K562 (cell line): ENCODE data around the gene PHF10. TPM values are rescaled to one million over a fixed set of nuclear protein-coding genes. Genes with fewer than 3 reads are reported as not detected.

Experiments used
- ATAC-seq: fragments of 200-7000 bp; cut with Tn5 transposase; 3 replicates; pipeline ENCODE4 v1.9.1; 2020; ENCODE audit warnings: moderate library complexity
- BruUV-seq: library from RNA; stranded (reverse); fragments of 400-500 nt; replicated peaks from 2 replicates; lab custom pipeline; 2021; lab: Mats Ljungman, UMichigan
- CTCF ChIA-PET: fragments of 300-600 bp; formaldehyde crosslinking; extraction: SDS; loops from one replicate; lab custom pipeline; 2021; ENCODE audit warnings: low intra/inter-chr PET ratio; lab: Yijun Ruan, JAX
- POLR2A ChIA-PET: fragments of 300-600, 350-650 bp; sonication (Branson Sonifier 250); formaldehyde crosslinking; extraction: SDS; loops from one replicate; lab custom pipeline; 2021; ENCODE audit warnings: antibody characterized with exemption, inconsistent platforms; lab: Yijun Ruan, JAX
- DNase-seq, 4 experiments: peaks; one replicate each; pipeline versions ENCODE4 v3.0.0 to v3.0.0-alpha.2; 2011 to 2018; ENCODE audit warnings: low spot score in 3 of 4, mixed read lengths in 3 of 4; ENCODE audit errors: extremely low read depth in 1 of 4
- FAIRE-seq: peaks from 2 replicates; lab custom pipeline; 2011; peaks lifted over from hg19 to GRCh38; lab: Jason Lieb, UNC
- H2AFZ ChIP-seq: 2 replicates; pipeline ENCODE4 v1.6.0; 2011; ENCODE audit warnings: low read depth, low read length, control low read depth, inconsistent platforms
- H3K27ac ChIP-seq: fragments of 200-600 bp; 3 replicates; pipeline ENCODE4 v1.8.0; 2011; ENCODE audit warnings: low read depth, mild to moderate bottlenecking, control low read depth, inconsistent platforms, low read length, moderate library complexity, mixed read lengths; ENCODE audit errors: extremely low read depth
- H3K27me3 ChIP-seq, 2 experiments: fragments of 300-600 bp in 1 of 2; 2 replicates in 1 of 2; 3 replicates in 1 of 2; pipeline versions ENCODE4 v1.6.0 to v1.8.0; 2011; ENCODE audit warnings: inconsistent platforms in 2 of 2, low read length in 2 of 2, mild to moderate bottlenecking in 1 of 2, mixed read lengths in 1 of 2, moderate library complexity in 1 of 2; ENCODE audit not compliant: control insufficient read depth in 2 of 2, insufficient read depth in 2 of 2
- H3K36me3 ChIP-seq: fragments of 300-600 bp; 3 replicates; pipeline ENCODE4 v1.8.0; 2011; ENCODE audit warnings: mild to moderate bottlenecking, low read length, inconsistent platforms; ENCODE audit not compliant: control insufficient read depth, insufficient read depth
- H3K4me1 ChIP-seq, 2 experiments: fragments of 200-600 bp in 1 of 2; replicated peaks in 1 of 2; 2 replicates in 1 of 2; 3 replicates in 1 of 2; pipeline versions ENCODE4 v1.5.1 to v1.8.0; 2011; ENCODE audit warnings: inconsistent platforms in 2 of 2, low read length in 2 of 2, mild to moderate bottlenecking in 1 of 2, mixed read lengths in 1 of 2, moderate library complexity in 1 of 2; ENCODE audit not compliant: control insufficient read depth in 2 of 2, insufficient read depth in 2 of 2
- H3K4me2 ChIP-seq: 2 replicates; pipeline ENCODE4 v1.6.1; 2011; ENCODE audit warnings: low read length, control low read depth, inconsistent platforms, mixed read lengths; ENCODE audit not compliant: insufficient read depth
- H3K4me3 ChIP-seq: fragments of 200-600 bp; sonication (generic), shearing (Covaris generic); 2 replicates; pipeline ENCODE4 v1.5.1; 2016; ENCODE audit warnings: control low read depth, inconsistent platforms
- H3K79me2 ChIP-seq: fragments of 200-600 bp; 3 replicates; pipeline ENCODE4 v1.8.0; 2011; ENCODE audit warnings: low read length, inconsistent platforms; ENCODE audit not compliant: control insufficient read depth, insufficient read depth
- H3K9ac ChIP-seq, 2 experiments: 2 replicates each; pipeline versions ENCODE4 v1.6.0 to v1.6.1; 2011; ENCODE audit warnings: low read depth in 2 of 2, low read length in 2 of 2, control low read depth in 1 of 2, inconsistent platforms in 1 of 2, mild to moderate bottlenecking in 1 of 2, mixed read lengths in 1 of 2; ENCODE audit not compliant: insufficient read depth in 1 of 2
- H3K9me1 ChIP-seq: one replicate; pipeline ENCODE4 v1.6.0; 2011; ENCODE audit warnings: inconsistent platforms, mild to moderate bottlenecking, low read length, moderate library complexity; ENCODE audit not compliant: control insufficient read depth, insufficient read depth
- H3K9me3 ChIP-seq: replicated peaks from 2 replicates; pipeline ENCODE4 v1.5.1; 2011; ENCODE audit warnings: low read depth, low read length, inconsistent platforms; ENCODE audit not compliant: control insufficient read depth, insufficient read depth
- H4K20me1 ChIP-seq: replicated peaks from 2 replicates; pipeline ENCODE4 v1.6.1; 2011; ENCODE audit warnings: low read length, inconsistent platforms, mixed read lengths; ENCODE audit not compliant: control insufficient read depth, insufficient read depth
- BMI1 ChIP-seq: fragments of 150-350 bp; IDR thresholded peaks from 2 replicates; pipeline ENCODE4 v1.6.1; 2014; ENCODE audit warnings: low read length
- EP400 ChIP-seq: fragments of 450-650 bp; IDR thresholded peaks from 2 replicates; pipeline ENCODE4 v1.6.1; 2017; ENCODE audit warnings: antibody characterized with exemption, mild to moderate bottlenecking, moderate library complexity
- HDAC1 ChIP-seq, 2 experiments: fragments of 450-650 bp; IDR thresholded peaks; 2 replicates each; pipeline ENCODE4 v1.6.1; 2016 to 2017; ENCODE audit warnings: inconsistent platforms in 1 of 2, mild to moderate bottlenecking in 1 of 2, moderate library complexity in 1 of 2
- KAT8 ChIP-seq: fragments of 450-650 bp; IDR thresholded peaks from 2 replicates; pipeline ENCODE4 v1.6.1; 2016; ENCODE audit warnings: low read depth, mild to moderate bottlenecking
- NR3C1 ChIP-seq: sonication (generic); formaldehyde crosslinking; IDR thresholded peaks from 2 replicates; pipeline ENCODE4 v1.8.1; 2022; ENCODE audit warnings: missing genetic modification reagents
- POLR2H ChIP-seq: IDR thresholded peaks from 2 replicates; pipeline ENCODE4 v1.6.1; 2016; ENCODE audit warnings: missing genetic modification characterization, low read depth, mild to moderate bottlenecking, control low read depth, missing compliant biosample characterization, moderate library complexity
- ZNF217 ChIP-seq: sonication (generic); formaldehyde crosslinking; IDR thresholded peaks from 2 replicates; pipeline ENCODE4 v1.8.0; 2022; ENCODE audit warnings: mild to moderate bottlenecking, missing genetic modification reagents
- WGBS: fragments of 100-300 bp; shearing (Covaris generic); methylation state at CpG from one replicate; pipeline ENCODE4 v1.1.6; 2016; ENCODE audit warnings: low coverage, mixed read lengths; ENCODE audit not compliant: insufficient coverage; ENCODE audit errors: missing lambda C conversion rate; 5-methylcytosine and 5-hydroxymethylcytosine counted together
- in situ Hi-C: fragments of 300-500 bp; cut with MboI; formaldehyde crosslinking; loops from 4 replicates; pipeline ENCODE4 v1.15.0; 2018; ENCODE audit warnings: inconsistent platforms, mixed read lengths
- intact Hi-C: fragments of 100-400 bp; cut with micrococcal nuclease; formaldehyde crosslinking; loops from 2 replicates; pipeline ENCODE4 v1.14.2; 2022
- polyA plus RNA-seq, 8 experiments: library from polyadenylated mRNA; depleted of rRNA in 4 of 8; stranded (reverse) in 5 of 8; unstranded in 3 of 8; fragments of >200 nt; fragmentation: Nextera tagmentation in 2 of 8; fragmentation: Illumina TruSeq in 1 of 8; extraction: Ambion mirVana in 2 of 8; extraction: Trizol in 1 of 8; gene quantifications; 2 replicates each; pipeline versions ENCODE4 v1.2.1 to v1.2.3, GENCODE V29; 2011 to 2014; ENCODE audit warnings: inconsistent platforms in 1 of 8, missing spikeins in 1 of 8
- total RNA-seq, 7 experiments: library from RNA; depleted of rRNA in 6 of 7; stranded (reverse); fragments of >200 nt in 6 of 7; fragmentation: Illumina TruSeq in 2 of 7; extraction: Trizol in 2 of 7; gene quantifications; 2 replicates each; pipeline versions ENCODE4 v1.2.1 to v1.2.3, GENCODE V29; 2011 to 2021; ENCODE audit warnings: low replicate concordance in 1 of 7
- TF ChIP-seq, protein P1 (sequence below): fragments of 250-450 bp; sonication (Bioruptor Pico); IDR thresholded peaks from 2 replicates; pipeline ENCODE4 v1.8.0; 2021; ENCODE audit warnings: moderate library complexity, mild to moderate bottlenecking, inconsistent platforms
- TF ChIP-seq, protein P2 (sequence below): fragments of 450-650 bp; formaldehyde crosslinking; IDR thresholded peaks from 2 replicates; pipeline ENCODE4 v1.4.0; 2020; ENCODE audit warnings: mild to moderate bottlenecking, mixed read lengths
- TF ChIP-seq, protein P3 (sequence below), 2 experiments: fragments of 450-650 bp in 1 of 2; sonication (generic) in 1 of 2; formaldehyde crosslinking in 1 of 2; IDR thresholded peaks in 1 of 2; conservative IDR thresholded peaks in 1 of 2; 2 replicates each; pipeline versions ENCODE4 v1.6.1 to v1.8.1; 2016 to 2023; ENCODE audit warnings: mild to moderate bottlenecking in 2 of 2, moderate library complexity in 2 of 2, inconsistent platforms in 1 of 2, missing genetic modification reagents in 1 of 2
- TF ChIP-seq, protein P4 (sequence below): fragments of 200-800 bp; sonication (Bioruptor generic); IDR thresholded peaks from 2 replicates; pipeline ENCODE4 v1.6.1; 2016; ENCODE audit warnings: missing genetic modification characterization, missing compliant biosample characterization

PHF10 gene
- total and polyA plus RNA-seq, 9 of the 15 experiments (the other 6 are each of a cell fraction or from before 2014, with no cell fraction given), result 23.9 to 88.9 (median 46.0) TPM

DNA sequence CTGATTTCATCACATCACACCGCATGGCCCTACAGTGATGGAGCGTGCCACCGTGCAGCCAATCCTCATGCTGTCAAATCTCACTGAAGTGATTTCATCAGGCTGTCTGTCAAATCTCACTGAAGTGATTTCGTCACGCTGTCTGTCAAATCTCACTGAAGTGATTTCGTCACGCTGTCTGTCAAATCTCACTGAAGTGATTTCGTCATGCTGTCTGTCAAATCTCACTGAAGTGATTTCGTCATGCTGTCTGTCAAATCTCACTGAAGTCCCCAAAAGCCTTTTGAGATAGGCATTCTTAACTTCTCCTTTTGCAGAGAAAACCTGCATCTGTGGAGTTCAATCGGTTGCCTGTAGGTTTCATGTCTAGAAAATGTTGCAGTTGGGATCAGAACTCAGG lies 41.5 kb upstream of the PHF10 start (continued):
- 0 out of 4 replicates have a peak, but pooled peaks of 1 of the 2 experiments have one; percentile 28 for TF ChIP-seq HDAC1 (IDR thresholded peaks at IDR 0.05)
- TF ChIP-seq, all 486 proteins: peak for 9; not testable (repeated sequence) for 477

DNA sequence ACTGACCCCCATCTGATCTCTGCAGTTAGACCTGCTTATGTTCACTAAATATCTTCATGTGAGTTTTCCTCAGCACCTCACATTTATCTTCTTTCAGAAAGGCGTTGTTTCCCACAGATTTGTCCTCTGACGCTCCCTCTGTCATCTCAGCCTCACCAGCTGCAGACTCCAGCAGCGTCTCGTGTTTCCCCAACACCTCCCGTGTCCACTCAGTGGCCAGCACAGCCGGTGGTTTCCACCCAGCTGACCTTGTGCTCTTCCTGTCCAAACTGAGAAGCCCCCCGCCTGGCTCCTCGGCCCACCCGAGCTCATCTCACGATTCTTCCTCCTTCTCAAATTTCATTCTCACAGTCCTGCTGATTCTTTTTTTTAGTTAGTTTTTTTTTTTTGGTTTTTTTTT lies 39.6 kb upstream of the PHF10 start:
- DNase-seq, result no peak
- Histone ChIP-seq H3K4me1 (no peaks in the 10 kb centered on the region), H3K36me3 (peaks cover 70% of the 10 kb centered on the region), H3K9me3 (no peaks in the 10 kb centered on the region), H3K9me1 (no peaks in the 10 kb centered on the region), H2AFZ (no peak overlapping the region), H4K20me1 (no peaks in the 10 kb centered on the region), H3K27ac (no peak overlapping the region), H3K27me3 (no peaks in the 10 kb centered on the region), H3K4me2 (no peak overlapping the region), H3K9ac (no peak overlapping the region), H3K79me2 (no peaks in the 10 kb centered on the region), H3K4me3 (no peak overlapping the region)
- no peak for FAIRE-seq
- POLR2A ChIA-PET, result interaction anchor here (1.0 to 1.4 kb wide), 3 partner anchors 10 to 12 kb away, joined by 3 to 4 read pairs (median 4); no protein-coding TSS in a partner anchor
- CTCF ChIA-PET, result no interaction called here
- no peak for ATAC-seq
- in situ Hi-C loops (no loop called here), intact Hi-C loops (no loop called here)
- BruUV-seq, result no TSS peak
- WGBS, result 81% methylated on average over 10 of the region's 10 CpGs
- TF ChIP-seq, protein P1, sequence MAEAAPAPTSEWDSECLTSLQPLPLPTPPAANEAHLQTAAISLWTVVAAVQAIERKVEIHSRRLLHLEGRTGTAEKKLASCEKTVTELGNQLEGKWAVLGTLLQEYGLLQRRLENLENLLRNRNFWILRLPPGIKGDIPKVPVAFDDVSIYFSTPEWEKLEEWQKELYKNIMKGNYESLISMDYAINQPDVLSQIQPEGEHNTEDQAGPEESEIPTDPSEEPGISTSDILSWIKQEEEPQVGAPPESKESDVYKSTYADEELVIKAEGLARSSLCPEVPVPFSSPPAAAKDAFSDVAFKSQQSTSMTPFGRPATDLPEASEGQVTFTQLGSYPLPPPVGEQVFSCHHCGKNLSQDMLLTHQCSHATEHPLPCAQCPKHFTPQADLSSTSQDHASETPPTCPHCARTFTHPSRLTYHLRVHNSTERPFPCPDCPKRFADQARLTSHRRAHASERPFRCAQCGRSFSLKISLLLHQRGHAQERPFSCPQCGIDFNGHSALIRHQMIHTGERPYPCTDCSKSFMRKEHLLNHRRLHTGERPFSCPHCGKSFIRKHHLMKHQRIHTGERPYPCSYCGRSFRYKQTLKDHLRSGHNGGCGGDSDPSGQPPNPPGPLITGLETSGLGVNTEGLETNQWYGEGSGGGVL (CRISPR knock-in tag), result no peak
- TF ChIP-seq, protein P2, sequence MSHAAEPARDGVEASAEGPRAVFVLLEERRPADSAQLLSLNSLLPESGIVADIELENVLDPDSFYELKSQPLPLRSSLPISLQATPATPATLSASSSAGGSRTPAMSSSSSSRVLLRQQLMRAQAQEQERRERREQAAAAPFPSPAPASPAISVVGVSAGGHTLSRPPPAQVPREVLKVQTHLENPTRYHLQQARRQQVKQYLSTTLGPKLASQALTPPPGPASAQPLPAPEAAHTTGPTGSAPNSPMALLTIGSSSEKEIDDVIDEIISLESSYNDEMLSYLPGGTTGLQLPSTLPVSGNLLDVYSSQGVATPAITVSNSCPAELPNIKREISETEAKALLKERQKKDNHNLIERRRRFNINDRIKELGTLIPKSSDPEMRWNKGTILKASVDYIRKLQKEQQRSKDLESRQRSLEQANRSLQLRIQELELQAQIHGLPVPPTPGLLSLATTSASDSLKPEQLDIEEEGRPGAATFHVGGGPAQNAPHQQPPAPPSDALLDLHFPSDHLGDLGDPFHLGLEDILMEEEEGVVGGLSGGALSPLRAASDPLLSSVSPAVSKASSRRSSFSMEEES (CRISPR knock-in tag), result no peak
- no peak for TF ChIP-seq EP400
- TF ChIP-seq, protein P3, sequence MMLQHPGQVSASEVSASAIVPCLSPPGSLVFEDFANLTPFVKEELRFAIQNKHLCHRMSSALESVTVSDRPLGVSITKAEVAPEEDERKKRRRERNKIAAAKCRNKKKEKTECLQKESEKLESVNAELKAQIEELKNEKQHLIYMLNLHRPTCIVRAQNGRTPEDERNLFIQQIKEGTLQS (IDR thresholded peaks at IDR 0.05), result no peak
- TF ChIP-seq, protein P3 (CRISPR knock-in tag; conservative IDR thresholded peaks at IDR 0.05), result no peak
- no peak for TF ChIP-seq NR3C1 (CRISPR knock-in tag)
- no peak for TF ChIP-seq ZNF217 (CRISPR knock-in tag)
- TF ChIP-seq KAT8, result no peak
- no peak for TF ChIP-seq POLR2H
- TF ChIP-seq BMI1, result no peak
- TF ChIP-seq, protein P4, sequence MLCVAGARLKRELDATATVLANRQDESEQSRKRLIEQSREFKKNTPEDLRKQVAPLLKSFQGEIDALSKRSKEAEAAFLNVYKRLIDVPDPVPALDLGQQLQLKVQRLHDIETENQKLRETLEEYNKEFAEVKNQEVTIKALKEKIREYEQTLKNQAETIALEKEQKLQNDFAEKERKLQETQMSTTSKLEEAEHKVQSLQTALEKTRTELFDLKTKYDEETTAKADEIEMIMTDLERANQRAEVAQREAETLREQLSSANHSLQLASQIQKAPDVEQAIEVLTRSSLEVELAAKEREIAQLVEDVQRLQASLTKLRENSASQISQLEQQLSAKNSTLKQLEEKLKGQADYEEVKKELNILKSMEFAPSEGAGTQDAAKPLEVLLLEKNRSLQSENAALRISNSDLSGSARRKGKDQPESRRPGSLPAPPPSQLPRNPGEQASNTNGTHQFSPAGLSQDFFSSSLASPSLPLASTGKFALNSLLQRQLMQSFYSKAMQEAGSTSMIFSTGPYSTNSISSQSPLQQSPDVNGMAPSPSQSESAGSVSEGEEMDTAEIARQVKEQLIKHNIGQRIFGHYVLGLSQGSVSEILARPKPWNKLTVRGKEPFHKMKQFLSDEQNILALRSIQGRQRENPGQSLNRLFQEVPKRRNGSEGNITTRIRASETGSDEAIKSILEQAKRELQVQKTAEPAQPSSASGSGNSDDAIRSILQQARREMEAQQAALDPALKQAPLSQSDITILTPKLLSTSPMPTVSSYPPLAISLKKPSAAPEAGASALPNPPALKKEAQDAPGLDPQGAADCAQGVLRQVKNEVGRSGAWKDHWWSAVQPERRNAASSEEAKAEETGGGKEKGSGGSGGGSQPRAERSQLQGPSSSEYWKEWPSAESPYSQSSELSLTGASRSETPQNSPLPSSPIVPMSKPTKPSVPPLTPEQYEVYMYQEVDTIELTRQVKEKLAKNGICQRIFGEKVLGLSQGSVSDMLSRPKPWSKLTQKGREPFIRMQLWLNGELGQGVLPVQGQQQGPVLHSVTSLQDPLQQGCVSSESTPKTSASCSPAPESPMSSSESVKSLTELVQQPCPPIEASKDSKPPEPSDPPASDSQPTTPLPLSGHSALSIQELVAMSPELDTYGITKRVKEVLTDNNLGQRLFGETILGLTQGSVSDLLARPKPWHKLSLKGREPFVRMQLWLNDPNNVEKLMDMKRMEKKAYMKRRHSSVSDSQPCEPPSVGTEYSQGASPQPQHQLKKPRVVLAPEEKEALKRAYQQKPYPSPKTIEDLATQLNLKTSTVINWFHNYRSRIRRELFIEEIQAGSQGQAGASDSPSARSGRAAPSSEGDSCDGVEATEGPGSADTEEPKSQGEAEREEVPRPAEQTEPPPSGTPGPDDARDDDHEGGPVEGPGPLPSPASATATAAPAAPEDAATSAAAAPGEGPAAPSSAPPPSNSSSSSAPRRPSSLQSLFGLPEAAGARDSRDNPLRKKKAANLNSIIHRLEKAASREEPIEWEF, result no peak
